Heart left ventricle (tissue), 13 donors: ENCODE measurements around the gene MCTP2.

Source experiments
- CTCF ChIP-seq, 12 donors: fragments of 200-600 bp; sonication (generic) in 4 of 12; IDR thresholded peaks; one replicate each; pipeline versions ENCODE4 v1.5.0 to v1.8.0; 2018 to 2022; ENCODE audit warnings: antibody characterized with exemption in 12 of 12, mild to moderate bottlenecking in 5 of 12
- POLR2A ChIP-seq, 2 donors: fragments of 450-650 bp; IDR thresholded peaks; one replicate each; pipeline ENCODE4 v1.6.1; 2017; ENCODE audit warnings: antibody characterized with exemption in 2 of 2, mild to moderate bottlenecking in 2 of 2, moderate library complexity in 2 of 2
- donor health status: ischemic (EF 13 %, LVEDD 7.1; RV severe dilation, severe dysfunction).
- donor health status: DM: no; HTN: yes; CAD: no.
- donor health status: DM: no; HTN: no; CAD: no.
- donor health status: ischemic (EF 25% LVEDD 6.9; RV normal size, moderate dysfunction).
- donor health status: ischemic (EF 25% LVEDD 5.7; RV mildly dilated, moderate dysfunction).
- donor health status: ischemic (EF 35%, LVEDD 5.7; RV mildly dilated, moderate dysfunction).
- donor health status: nonischemic (EF 11% LVEDD 7.7; RV severe dilation, severe dysfunction).
- donor health status: DM: yes; HTN: yes; CAD: no.
- donor health status: PGD.
- donor health status: ischemic (EF 29% LVEDD 5.4; RV normal size, mild dysfunction).
- donor health status: nonischemic (EF 23%, LVEDD 6.1; RV moderate dilation, normal function).

GRCh38 chr15:94411846-94412245 lies 180.5 kb downstream of the MCTP2 start:
- no peak for TF ChIP-seq POLR2A (IDR thresholded peaks at IDR 0.05)
- TF ChIP-seq CTCF (IDR thresholded peaks at IDR 0.05), result no peak
